GM19023 (cell line): ENCODE measurements around the gene NRIP1.

Experiments used
- ATAC-seq: cut with Tn5 transposase; IDR thresholded peaks from one replicate; pipeline ENCODE4 v1.9.1; 2021; ENCODE audit warnings: mild to moderate bottlenecking, moderate library complexity; ENCODE audit not compliant: unreplicated experiment

Gene NRIP1, protein sequence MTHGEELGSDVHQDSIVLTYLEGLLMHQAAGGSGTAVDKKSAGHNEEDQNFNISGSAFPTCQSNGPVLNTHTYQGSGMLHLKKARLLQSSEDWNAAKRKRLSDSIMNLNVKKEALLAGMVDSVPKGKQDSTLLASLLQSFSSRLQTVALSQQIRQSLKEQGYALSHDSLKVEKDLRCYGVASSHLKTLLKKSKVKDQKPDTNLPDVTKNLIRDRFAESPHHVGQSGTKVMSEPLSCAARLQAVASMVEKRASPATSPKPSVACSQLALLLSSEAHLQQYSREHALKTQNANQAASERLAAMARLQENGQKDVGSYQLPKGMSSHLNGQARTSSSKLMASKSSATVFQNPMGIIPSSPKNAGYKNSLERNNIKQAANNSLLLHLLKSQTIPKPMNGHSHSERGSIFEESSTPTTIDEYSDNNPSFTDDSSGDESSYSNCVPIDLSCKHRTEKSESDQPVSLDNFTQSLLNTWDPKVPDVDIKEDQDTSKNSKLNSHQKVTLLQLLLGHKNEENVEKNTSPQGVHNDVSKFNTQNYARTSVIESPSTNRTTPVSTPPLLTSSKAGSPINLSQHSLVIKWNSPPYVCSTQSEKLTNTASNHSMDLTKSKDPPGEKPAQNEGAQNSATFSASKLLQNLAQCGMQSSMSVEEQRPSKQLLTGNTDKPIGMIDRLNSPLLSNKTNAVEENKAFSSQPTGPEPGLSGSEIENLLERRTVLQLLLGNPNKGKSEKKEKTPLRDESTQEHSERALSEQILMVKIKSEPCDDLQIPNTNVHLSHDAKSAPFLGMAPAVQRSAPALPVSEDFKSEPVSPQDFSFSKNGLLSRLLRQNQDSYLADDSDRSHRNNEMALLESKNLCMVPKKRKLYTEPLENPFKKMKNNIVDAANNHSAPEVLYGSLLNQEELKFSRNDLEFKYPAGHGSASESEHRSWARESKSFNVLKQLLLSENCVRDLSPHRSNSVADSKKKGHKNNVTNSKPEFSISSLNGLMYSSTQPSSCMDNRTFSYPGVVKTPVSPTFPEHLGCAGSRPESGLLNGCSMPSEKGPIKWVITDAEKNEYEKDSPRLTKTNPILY (N-terminal part only)

DNA sequence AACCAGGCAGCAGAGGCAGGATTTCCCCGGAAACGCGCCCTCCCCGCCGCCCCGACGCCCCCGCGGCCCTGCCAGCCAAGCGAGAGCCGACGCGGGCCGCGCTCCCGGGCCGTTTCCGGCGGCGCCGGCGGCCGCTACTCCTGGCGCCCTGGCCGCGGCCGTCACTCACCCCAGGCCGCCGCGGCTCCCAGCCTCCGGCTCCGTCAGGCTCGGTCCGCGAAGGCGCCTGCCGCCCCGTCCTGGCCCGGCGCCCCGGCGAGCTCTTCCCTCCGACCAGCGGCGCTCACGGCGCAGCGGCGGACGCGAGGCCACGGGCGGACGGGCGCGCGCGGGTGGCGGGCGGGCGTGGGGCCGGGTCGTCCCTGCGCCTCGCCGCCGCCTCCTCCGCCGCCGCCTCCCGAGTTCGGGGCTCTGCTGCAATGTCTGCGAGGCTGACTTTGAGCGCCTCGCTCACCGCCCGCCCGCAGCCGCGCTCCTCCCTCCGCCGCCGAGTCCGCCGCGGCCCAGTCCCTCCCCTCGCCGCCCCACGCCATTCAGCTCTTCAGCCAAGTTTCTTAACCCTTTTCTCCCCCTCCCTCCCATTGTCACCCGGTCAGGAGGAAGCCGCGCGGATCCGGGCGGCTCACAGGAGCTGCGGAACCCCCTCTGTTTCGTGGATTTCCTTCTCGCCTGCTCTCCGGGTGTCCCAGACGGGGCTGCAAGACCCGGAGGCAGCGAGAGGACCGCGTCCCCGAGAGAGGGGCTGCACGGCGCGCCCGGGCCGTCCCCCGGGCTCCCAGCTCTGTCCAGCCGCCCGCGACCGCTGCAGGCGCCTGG lies at the start of gene NRIP1:
Gene NRIP1, minus strand, starts transcription at position 425 of the 816 bp plus-strand sequence. CDS start 96,808 bp downstream, outside the sequence.
- peak; percentile 87 for ATAC-seq

DNA sequence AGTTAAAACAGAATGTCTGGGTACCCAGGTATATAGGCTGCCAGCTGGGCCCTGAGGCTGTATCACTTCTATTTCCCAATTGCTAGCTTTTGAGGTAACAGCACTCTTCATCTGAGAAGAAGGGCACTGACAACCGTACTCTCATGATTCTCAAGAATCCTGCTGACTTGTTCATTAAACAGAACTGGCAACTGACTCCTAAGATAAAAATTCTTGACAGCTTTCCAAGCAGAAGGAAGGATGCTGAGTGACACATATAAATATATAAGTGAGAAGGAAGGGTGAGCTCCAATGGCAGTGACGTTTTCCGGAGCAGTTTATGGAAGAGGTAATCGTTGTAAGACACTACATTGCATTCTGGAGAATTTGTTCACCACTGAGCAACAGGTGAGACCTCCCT lies 48.1 kb upstream of the NRIP1 start:
- no peak for ATAC-seq

DNA sequence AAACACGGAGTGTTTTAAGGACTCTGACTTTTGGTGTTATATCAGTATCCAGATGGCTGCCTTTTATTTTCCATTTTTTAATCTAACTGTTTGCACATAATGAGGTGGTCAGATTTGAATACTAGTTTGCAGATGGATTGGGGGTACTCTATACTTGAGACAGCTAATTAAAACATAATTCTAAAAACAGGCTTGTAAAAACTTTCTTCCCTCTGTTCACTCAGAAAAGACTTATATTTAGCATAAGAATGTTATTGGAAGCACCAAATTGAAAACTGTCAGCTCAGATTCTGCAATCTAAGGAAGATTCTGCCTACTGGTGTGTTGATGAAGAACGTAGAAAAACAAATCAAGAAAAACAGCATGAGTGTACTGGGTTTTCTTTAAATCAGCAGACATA lies 44.0 kb upstream of the NRIP1 start:
- no peak for ATAC-seq

DNA sequence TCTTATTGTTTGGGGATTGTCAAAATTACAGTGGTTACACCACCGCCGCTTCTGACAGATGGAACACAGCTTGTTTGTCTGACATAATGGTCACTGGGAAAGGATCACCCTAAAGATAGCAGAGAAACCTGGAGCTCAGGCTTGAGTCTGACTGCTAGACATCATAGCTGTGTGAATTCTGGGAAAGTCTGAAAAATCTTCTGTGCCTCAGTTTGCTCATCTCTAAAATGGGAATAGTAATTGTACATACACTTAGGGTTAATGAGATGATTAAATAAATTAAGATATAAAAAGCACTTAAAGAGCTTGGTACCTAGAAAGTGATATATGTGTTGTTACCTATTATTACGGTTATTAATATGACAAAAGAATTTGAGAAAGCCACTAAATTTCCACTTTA lies 39.7 kb upstream of the NRIP1 start:
- no peak for ATAC-seq

DNA sequence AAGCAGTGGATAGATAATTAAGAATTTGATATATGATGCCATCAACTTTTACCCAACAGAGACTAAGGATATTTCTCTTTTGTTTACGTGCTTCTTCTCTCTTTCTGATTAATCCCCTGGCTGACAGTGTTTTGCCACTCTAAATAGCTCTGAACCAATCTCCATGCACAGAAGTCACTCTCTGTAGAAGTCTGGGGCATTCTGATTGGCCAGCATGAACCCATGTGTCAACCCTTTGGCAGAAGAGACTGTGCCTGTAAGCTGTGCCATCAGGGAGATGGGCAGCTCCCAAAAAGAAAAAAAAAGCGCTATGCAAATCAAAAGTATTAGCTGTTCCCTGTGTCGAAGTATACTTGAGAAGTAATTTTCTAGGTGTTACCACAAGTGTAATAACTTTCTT lies 34.1 kb upstream of the NRIP1 start:
- no peak for ATAC-seq

DNA sequence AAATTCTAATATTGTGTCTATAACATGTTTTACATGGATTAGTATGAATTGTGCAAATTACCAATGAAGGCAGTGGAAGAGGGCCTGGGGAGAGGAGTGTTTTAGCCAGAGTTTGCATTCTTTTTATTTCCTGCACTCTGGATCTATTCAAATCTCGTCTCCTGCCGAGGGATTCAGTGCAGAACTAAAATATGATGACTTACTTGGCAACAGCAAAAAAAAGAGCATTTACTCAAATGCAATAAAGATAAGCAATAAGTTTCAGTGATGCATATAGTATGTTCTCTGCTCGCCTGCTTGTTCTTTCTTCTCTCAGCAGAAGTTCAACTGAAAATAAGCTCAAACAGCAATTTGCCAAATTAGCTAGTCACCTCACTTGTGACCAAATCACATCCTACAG lies 33.4 kb upstream of the NRIP1 start:
- ATAC-seq: no peak

DNA sequence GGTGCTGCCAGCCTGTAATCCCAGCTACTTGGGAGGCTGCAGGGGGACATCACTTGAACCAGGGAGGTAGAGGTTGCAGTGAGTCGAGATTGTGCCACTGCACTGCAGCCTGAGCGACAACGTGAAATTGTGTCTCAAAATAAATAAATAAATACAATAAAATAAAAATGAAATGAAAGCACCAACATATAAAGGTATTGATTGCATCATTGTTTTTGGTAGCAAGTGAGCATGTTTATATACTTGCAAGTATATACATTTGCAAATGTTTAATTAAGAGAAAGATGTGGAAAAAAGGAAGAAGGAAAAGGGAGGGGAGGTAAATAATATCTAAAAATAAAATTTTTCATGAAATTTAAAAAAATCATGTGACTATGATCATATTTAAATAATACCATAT lies 32.8 kb upstream of the NRIP1 start:
- no peak for ATAC-seq

DNA sequence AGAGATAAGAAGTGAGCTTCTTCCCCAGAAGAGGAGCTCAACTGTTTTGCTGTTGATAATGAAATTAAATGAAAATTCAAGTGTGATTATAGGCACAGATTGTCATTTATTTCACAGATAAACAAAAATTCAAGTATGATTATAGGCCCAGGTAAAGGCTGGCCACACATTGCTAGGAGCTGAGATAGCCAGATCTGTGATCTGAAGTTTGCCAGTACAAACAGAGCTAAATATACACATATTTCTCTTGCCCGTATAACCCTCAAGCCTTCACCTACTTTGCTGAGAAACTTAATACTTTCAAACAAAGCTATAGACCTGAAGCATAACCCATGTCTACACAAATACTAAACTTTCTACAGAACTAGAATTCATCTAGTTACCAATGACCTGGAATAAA lies 31.3 kb upstream of the NRIP1 start:
- no peak for ATAC-seq

DNA sequence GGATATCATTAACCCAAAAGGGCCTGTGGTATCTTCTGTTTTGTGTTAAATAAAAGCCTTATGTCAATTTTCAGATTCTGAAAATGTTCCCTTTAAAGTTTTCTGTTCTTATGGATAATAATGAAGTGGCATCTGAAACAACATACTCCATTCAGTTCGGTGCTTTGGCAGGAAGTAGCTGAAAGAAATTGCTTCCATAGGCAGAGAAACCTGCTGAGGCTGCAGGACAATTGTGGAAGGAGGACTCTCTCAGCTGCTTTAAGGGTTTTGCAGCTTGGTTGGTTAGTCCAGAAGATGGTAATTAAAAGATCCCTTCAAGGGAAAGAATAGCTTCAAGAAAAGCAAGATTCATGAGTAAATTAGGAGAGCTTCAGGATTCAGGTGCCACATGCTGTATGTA lies 30.5 kb upstream of the NRIP1 start:
- ATAC-seq: no peak

DNA sequence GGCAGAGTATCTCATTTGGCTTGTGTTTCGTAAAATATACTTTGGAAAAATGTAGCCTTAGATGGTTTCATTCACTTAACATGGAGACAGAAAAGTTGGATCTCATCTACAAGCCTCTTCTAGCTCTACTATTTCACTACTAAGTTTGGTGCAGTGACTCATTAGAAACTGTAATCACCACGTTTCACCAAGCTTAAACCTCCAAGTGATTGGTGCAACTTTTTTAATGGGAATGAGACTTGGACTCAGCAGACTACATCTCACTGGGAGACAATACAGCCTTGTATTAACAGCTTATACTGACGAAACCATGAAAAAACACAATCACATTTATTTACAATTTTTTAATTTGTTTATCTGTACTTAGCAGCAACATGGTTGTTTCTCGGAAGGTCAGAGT lies 29.9 kb upstream of the NRIP1 start:
- no peak for ATAC-seq

DNA sequence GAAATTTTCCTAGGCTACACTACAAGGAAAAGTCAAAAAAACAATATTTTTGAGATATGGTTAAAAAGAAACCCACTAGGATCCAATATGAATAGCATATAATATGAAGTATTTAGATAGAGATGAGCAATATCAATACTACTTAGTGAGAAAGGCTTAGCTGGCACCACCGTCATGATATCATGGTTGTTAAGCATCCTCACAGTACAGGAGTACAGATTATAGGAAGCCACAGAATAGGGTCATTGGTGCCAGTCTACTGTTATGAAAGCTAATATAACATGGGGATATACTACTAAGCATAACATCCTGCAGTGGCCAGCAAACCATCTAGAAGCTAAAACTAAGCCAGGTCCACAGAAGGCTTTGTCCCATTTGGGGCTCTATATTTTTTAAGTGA lies 28.4 kb upstream of the NRIP1 start:
- no peak for ATAC-seq

DNA sequence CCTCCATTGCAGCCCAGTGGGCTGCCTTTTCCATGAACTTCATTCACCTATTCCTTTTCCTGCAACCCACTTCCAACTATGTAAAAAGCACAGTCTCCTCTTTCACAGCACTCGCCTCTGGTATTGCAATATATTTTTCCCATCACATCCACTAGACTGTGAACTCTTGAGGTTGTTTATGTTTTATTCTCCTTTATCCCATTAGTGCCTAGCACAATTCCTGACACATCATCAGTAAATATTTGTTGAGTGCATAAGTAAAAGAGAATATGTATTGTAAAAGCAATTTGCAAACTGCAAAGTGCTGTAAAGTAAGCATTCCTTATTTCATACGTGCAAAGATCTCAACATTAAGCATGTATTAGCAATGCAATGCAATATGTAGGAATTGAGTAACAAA lies 27.9 kb upstream of the NRIP1 start:
- no peak for ATAC-seq

DNA sequence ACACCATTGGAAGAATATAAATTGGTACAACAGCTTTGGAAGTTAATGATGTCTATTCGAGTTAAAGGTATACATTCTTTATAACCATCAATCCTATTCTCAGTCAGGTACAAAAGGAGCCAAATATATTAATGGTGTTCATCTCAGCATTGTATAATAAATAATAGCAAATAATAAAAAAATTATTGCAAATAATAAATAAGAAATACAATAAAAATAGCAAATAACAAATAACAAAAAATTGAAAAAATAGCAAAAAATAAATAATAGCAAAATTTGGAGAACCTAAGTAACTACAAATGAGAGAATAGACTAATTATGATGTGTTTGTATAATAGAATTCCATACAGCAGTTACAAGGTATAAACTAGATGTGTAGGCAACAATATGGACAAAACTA lies 25.6 kb upstream of the NRIP1 start:
- no peak for ATAC-seq

DNA sequence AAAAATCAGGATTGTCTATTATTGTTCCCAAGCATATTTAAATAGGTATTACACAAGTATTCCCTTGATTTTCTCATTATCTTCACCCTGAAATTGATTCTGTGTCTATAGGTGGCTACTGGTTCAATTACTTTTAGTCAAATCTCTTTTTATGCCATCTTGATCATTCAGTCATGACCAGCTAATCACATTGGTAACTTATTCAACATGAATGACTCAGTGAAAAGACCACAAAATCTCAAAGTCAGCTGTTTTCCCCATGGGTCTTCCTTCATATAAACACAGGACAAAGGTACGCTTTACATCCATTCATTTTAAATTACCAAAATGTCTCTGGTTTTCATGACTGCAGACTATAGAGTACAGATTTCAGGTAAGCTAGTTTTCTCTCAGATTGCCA lies 23.7 kb upstream of the NRIP1 start:
- no peak for ATAC-seq

DNA sequence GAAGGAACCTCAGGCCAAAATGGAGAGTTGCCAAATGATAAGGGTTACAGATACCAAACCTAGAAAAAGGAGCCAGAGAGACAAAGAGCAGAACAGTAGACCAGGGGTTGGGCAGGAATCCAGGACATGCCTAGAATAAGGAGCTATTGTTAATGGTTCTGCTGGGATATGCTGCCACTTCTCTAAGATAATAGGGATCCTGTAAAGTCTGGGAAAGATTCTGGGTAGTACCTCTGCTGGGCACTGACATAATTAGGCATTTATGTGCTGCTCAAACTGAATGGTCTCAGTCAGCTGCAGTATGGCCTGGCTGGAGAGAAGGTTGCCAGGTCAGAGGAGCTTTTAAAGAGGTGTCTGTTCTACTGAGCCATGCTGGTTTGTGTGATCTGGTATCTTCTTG lies 19.9 kb upstream of the NRIP1 start:
- no peak for ATAC-seq

DNA sequence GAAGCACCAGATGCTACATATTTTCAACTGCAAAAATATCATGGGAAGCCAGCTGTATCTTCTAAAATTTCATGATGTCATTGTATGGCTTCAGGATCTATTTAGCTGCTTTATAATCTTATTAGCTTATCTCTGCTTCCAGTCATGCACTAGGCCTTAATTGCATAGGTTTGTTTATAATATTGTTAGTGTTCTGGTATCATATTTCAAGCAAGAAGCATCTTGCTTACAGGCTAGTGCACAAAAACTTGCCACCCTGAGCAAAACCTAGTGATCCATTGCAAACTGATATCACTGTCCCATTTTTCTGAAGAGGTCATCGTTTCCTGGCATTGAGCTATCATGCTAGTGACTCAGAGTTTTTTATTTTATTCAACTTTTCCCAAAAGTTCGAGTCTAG lies 15.7 kb upstream of the NRIP1 start:
- no peak for ATAC-seq

DNA sequence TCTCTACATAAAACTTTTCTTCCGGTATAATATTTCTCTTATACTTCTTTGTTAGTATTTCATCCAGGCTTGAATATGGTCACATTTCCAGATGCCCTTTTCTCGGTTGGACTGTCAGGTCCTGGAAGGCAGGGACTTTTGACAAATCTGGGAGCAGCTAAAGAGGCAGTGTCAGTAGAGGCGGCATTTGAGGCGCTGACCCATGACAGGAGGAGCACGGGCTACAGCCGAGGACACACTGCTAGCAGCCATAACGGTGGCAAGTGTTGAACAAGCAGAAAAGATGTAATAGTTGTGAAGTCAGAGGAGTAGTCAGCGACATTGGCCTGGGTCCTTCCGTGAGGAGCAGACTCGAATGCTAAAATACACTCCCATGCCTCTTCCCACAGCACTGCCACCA lies 14.5 kb upstream of the NRIP1 start:
- no peak for ATAC-seq

DNA sequence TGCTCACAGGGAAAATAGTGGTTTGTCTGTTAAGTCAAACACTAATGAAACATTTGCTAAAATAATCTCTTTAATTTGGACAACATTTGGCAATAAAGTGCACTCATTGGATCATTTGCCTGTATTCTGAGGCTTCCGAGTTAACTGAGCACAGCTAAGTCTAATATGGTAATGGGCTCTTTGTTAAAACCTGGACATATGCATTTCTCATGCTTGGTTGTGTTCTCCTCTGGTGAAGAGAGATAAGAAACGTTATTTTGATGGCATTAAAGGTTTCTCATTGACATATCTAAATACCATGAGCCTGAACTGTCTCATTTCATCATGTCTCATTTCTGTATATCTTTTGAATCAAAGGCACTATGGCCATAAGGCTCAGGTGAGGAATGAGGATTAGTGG lies 13.4 kb upstream of the NRIP1 start:
- ATAC-seq: no peak

DNA sequence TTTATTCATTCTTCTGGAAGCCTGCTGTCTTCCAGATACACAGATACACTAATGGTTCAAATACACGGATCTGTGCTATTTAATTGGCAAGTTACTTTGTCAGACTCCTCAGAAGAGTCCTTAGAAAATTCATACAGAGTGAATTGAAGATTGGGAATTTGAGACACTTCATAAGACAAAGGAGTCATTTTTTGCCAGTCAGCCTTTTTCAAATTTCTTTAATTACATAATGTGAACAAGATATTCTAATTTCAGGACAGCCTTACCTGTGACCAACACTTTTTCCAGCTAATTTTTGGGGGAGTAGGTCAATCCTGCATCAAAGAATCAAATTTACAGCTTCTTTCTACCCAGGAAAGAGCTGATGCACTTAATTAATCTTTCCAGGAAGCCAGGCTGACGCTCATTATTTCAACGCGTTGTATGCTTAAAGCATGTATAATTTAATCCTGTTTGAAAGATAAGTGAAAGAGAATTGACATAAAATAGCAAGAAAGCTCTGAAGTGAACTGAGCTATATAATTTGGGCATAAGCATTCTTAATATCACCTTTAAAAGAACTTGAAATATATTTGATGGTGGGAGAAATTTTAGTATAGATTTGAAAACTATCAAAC lies 12.8 kb upstream of the NRIP1 start:
- no peak for ATAC-seq

DNA sequence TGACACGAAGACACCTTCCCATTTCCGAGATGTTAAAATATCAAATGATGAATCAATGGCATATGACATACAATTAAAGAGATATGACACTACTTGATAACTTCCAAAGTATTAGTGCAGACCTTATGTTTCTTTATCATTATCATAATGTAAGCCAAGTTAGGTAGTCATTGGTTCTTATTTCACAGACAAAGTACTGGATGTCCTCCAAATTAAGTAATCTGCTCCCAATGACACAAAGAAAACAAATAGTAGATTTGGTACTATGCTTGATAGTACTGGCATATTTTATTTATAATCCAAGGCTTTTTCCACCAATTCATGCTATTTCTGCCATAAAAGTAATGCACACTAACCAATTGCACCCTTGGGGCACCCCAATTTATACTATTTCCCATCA lies 11.9 kb upstream of the NRIP1 start:
- ATAC-seq: no peak

DNA sequence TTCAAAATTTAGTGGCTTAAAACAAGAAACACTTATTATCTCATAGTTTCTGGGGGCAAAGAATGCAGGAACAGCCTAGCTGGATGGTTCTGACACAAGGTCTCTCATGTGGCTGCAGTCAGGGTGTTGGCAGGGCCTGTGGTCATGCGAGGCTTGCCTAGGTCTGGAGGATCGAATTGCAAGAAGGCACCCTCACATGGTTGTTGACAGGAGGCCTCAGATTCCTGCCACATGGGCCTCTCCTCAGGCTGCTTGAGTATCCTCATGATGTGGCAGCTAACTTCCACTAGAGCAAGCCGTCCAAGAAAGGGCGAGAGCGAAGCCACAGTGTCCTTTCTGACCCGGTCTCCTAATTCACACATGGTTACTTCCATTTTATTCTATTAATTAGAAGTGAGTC lies 6.2 kb upstream of the NRIP1 start:
- ATAC-seq: no peak
